ENCODE data around the gene EP400.

DNA sequence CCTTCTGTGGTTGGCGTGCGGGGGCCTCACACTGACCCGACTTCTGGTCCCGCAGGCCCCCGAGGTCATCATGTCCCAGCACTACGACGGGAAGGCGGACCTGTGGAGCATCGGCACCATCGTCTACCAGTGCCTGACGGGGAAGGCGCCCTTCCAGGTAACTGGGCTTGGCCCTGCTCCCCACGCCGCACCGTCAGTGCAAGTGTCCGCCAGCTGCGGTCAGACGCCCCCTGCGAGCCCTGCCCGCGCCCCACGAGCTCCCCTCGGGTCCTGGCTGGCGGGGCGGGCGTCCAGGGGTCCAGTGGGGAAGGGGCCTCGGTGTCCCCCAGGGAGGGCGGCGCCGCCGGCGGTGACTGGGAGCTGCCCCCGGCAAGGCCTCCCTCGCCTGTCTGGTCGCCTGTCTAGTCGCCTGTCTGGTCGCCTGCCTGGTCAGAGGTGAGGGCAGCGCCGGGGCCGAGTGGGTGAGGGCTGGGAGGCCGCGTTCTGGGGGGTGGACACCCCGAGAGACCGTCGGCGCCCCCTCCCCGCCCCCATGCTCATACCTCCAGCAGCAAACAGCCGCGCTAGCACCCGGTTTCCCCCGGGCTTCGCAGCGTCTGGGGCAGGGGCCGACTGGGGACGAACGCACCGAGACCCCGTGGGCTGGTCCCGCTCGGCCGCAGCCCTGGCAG lies 40.5 kb upstream of the EP400 start:
- TF ChIP-seq TAF1 (IDR thresholded peaks at IDR 0.05; ENCODE audit: borderline replicate concordance, low read depth, low read length), result no peak
- TF ChIP-seq POLR2AphosphoS5 (IDR thresholded peaks at IDR 0.05; ENCODE audit: low read depth, low read length), result no peak
